GM18951 (cell line): Measurements from ENCODE around the gene FAM193A.
"Not testable (repeated sequence)": the region's sequence is repeated elsewhere in the genome, so short reads cannot be mapped to it uniquely, and the experiment has no call there.

Experiments
- POLR2A ChIP-seq: IDR thresholded peaks from 4 replicates; pipeline ENCODE4 v1.6.1; 2011; ENCODE audit warnings: mild to moderate bottlenecking; ENCODE audit not compliant: insufficient read length, insufficient read depth; ENCODE audit errors: extremely low read depth
- in situ Hi-C: fragments of 300-500 bp; cut with MboI; formaldehyde crosslinking; loops from one replicate; pipeline ENCODE4 v1.12.0; 2022; ENCODE audit warnings: low sequenced_read_pairs, mixed read lengths, inconsistent platforms; ENCODE audit not compliant: unreplicated experiment

FAM193A gene

GRCh38 chr4:2714918-2715317 lies 178.5 kb downstream of the FAM193A start:
- TF ChIP-seq POLR2A = no peak
- in situ Hi-C loops = no loop called here

- TF ChIP-seq POLR2A = no peak
- in situ Hi-C loops = no loop called here
Measured at GRCh38 chr4:2715426-2715825, 179.0 kb downstream of the FAM193A start.

- TF ChIP-seq POLR2A = no peak
- in situ Hi-C loops = no loop called here
Measured at GRCh38 chr4:2716236-2716635, 179.8 kb downstream of the FAM193A start.

- TF ChIP-seq POLR2A = no peak
- in situ Hi-C loops = no loop called here
Measured at GRCh38 chr4:2721586-2721985, 185.1 kb downstream of the FAM193A start.

- TF ChIP-seq POLR2A = no peak
- in situ Hi-C loops = no loop called here
Measured at GRCh38 chr4:2722033-2722432, 185.6 kb downstream of the FAM193A start.

GRCh38 chr4:2723751-2724150 lies 187.3 kb downstream of the FAM193A start:
- in situ Hi-C loops = no loop called here
- TF ChIP-seq POLR2A = no peak

- TF ChIP-seq POLR2A = no peak
- in situ Hi-C loops = no loop called here
Measured at GRCh38 chr4:2725380-2725779, 188.9 kb downstream of the FAM193A start.

GRCh38 chr4:2726881-2727280 lies 190.4 kb downstream of the FAM193A start:
- in situ Hi-C loops = not testable (repeated sequence)

- in situ Hi-C loops = no loop called here
- no peak for TF ChIP-seq POLR2A
Measured at GRCh38 chr4:2728221-2728620, 191.8 kb downstream of the FAM193A start.

- no peak for TF ChIP-seq POLR2A
- in situ Hi-C loops = no loop called here
Measured at GRCh38 chr4:2728806-2729532, 192.5 kb downstream of the FAM193A start.

GRCh38 chr4:2729533-2729875 lies 193.1 kb downstream of the FAM193A start:
- in situ Hi-C loops = no loop called here
- no peak for TF ChIP-seq POLR2A

GRCh38 chr4:2731907-2732317 lies 195.5 kb downstream of the FAM193A start:
- no peak for TF ChIP-seq POLR2A
- in situ Hi-C loops = no loop called here

- in situ Hi-C loops = no loop called here
- no peak for TF ChIP-seq POLR2A
Measured at GRCh38 chr4:2732526-2732925, 196.1 kb downstream of the FAM193A start.

GRCh38 chr4:2733001-2733843 lies 196.8 kb downstream of the FAM193A start:
- in situ Hi-C loops = no loop called here

More at GRCh38 chr4:2733001-2733843, 196.8 kb downstream of the FAM193A start:
- TF ChIP-seq POLR2A = no peak
